Suprapubic skin (tissue), 4 donors: ENCODE measurements around the gene CEACAM1. TPM values are rescaled to one million over a fixed set of nuclear protein-coding genes. Genes with fewer than 3 reads are reported as not detected.

Experiments used
- DNase-seq, 2 donors: peaks; one replicate each; pipeline ENCODE4 v3.0.0-alpha.2; 2019; ENCODE audit warnings: low spot score in 2 of 2
- H3K27ac ChIP-seq: fragments of 200-600 bp; sonication (generic); one replicate; pipeline ENCODE4 v1.5.1; 2019
- H3K27me3 ChIP-seq: fragments of 200-600 bp; sonication (generic); one replicate; pipeline ENCODE4 v1.5.1; 2019
- H3K36me3 ChIP-seq: fragments of 200-600 bp; sonication (generic); one replicate; pipeline ENCODE4 v1.5.1; 2019
- H3K4me1 ChIP-seq: fragments of 200-600 bp; sonication (generic); one replicate; pipeline ENCODE4 v1.5.1; 2019
- H3K4me3 ChIP-seq: fragments of 200-600 bp; sonication (generic); one replicate; pipeline ENCODE4 v1.5.1; 2019; ENCODE audit warnings: mild to moderate bottlenecking
- H3K9me3 ChIP-seq: fragments of 200-600 bp; sonication (generic); one replicate; pipeline ENCODE4 v1.5.1; 2019
- EP300 ChIP-seq: sonication (generic); formaldehyde crosslinking; IDR thresholded peaks from one replicate; pipeline ENCODE4 v1.6.1; 2017; ENCODE audit warnings: antibody characterized with exemption
- POLR2A ChIP-seq, 2 donors: fragments of 450-650 bp; IDR thresholded peaks; one replicate each; pipeline ENCODE4 v1.6.1; 2017; ENCODE audit warnings: antibody characterized with exemption in 2 of 2, mild to moderate bottlenecking in 2 of 2, moderate library complexity in 2 of 2
- POLR2AphosphoS5 ChIP-seq, 3 donors: sonication (generic); formaldehyde crosslinking; IDR thresholded peaks; one replicate each; pipeline ENCODE4 v1.6.1; 2017; ENCODE audit warnings: antibody characterized with exemption in 3 of 3
- WGBS: methylation state at CpG from one replicate; pipeline ENCODE4 v1.1.5; 2018; 5-methylcytosine and 5-hydroxymethylcytosine counted together
- total RNA-seq, 4 donors: library from RNA; depleted of rRNA; stranded (reverse); fragments of >200 nt; gene quantifications; one replicate each; pipeline ENCODE4 v1.1.0, GENCODE V29; 2016
- TF ChIP-seq, protein P1 (sequence below), 2 donors: fragments of 200-600 bp in 1 of 2; fragments of 450-650 bp in 1 of 2; sonication (generic) in 1 of 2; IDR thresholded peaks; one replicate each; pipeline ENCODE4 v1.5.1; 2016 to 2019; ENCODE audit warnings: antibody characterized with exemption in 2 of 2, mild to moderate bottlenecking in 1 of 2, moderate library complexity in 1 of 2

Gene CEACAM1
- total RNA-seq, 4 donors from 2014 or later, result 2.0 to 9.9 (median 3.9) TPM

DNA sequence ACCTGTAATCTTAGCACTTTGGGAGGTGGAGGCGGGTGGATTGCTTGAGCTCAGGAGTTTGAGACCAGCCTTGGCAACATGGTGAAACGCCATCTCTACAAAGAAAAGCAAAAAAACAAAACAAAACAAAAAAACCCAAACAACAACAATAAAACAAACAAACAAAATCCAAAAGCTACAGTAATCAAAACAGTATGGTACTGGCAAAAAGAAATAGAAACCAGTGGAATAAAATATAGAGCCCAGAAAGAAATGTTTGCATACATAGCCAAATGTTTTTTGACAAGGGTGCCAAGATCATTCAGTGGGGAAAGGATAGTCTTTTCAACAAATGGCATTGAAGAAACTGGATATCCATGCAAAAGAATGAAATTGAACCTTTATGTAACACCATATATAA lies 11.5 kb downstream of the CEACAM1 start:
- H3K27ac ChIP-seq, result no peak overlapping the region
- DNase-seq, result no peak
- H3K36me3 ChIP-seq, result no peaks in the 10 kb centered on the region
- 90% methylated on average over 2 of the region's 2 CpGs for WGBS
- H3K27me3 ChIP-seq, result no peaks in the 10 kb centered on the region
- no peak for TF ChIP-seq EP300
- TF ChIP-seq POLR2AphosphoS5 (IDR thresholded peaks at IDR 0.05), result no peak
- TF ChIP-seq POLR2A (IDR thresholded peaks at IDR 0.05), result no peak
- TF ChIP-seq, protein P1, sequence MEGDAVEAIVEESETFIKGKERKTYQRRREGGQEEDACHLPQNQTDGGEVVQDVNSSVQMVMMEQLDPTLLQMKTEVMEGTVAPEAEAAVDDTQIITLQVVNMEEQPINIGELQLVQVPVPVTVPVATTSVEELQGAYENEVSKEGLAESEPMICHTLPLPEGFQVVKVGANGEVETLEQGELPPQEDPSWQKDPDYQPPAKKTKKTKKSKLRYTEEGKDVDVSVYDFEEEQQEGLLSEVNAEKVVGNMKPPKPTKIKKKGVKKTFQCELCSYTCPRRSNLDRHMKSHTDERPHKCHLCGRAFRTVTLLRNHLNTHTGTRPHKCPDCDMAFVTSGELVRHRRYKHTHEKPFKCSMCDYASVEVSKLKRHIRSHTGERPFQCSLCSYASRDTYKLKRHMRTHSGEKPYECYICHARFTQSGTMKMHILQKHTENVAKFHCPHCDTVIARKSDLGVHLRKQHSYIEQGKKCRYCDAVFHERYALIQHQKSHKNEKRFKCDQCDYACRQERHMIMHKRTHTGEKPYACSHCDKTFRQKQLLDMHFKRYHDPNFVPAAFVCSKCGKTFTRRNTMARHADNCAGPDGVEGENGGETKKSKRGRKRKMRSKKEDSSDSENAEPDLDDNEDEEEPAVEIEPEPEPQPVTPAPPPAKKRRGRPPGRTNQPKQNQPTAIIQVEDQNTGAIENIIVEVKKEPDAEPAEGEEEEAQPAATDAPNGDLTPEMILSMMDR (IDR thresholded peaks at IDR 0.05), result no peak
- H3K4me1 ChIP-seq, result no peaks in the 10 kb centered on the region
- no peaks in the 10 kb centered on the region for H3K9me3 ChIP-seq
- H3K4me3 ChIP-seq, result no peak overlapping the region

DNA sequence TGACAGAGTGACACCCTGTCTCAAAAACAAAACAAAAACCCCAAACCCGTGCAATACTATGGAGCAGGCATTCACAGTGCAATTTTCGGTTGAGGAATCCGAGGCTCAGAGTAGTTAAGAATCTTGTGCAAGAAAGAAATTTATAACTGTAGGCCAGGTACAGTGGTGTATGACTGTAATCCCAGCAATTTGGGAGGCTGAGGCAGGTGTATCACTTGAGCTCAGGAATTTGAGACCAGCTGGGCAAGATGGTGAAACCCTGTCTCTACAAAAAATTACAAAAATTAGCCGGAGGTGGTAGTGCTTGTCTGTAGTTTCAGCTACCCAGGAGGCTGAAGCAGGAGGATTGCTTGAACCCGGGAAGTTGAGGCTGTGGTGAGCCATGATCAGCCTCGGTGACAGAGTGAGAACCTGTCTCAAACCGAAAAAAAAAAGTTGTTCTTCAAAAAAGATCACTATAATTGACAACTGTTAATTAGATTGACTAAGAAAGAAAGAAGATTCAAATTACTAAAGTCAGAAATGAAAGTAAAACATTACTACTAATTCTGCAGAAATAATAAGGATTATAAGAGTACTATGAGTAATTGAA lies 12.9 kb downstream of the CEACAM1 start:
- no peak for DNase-seq
- H3K36me3 ChIP-seq, result no peaks in the 10 kb centered on the region
- no peaks in the 10 kb centered on the region for H3K9me3 ChIP-seq
- H3K4me1 ChIP-seq, result no peaks in the 10 kb centered on the region
- TF ChIP-seq, protein P1 (IDR thresholded peaks at IDR 0.05), result no peak
- TF ChIP-seq EP300, result no peak
- TF ChIP-seq POLR2A (IDR thresholded peaks at IDR 0.05), result no peak
- no peak for TF ChIP-seq POLR2AphosphoS5 (IDR thresholded peaks at IDR 0.05)
- H3K4me3 ChIP-seq, result no peak overlapping the region
- WGBS, result 90% methylated on average over 7 of the region's 7 CpGs
- H3K27me3 ChIP-seq, result no peaks in the 10 kb centered on the region
- H3K27ac ChIP-seq, result no peak overlapping the region

DNA sequence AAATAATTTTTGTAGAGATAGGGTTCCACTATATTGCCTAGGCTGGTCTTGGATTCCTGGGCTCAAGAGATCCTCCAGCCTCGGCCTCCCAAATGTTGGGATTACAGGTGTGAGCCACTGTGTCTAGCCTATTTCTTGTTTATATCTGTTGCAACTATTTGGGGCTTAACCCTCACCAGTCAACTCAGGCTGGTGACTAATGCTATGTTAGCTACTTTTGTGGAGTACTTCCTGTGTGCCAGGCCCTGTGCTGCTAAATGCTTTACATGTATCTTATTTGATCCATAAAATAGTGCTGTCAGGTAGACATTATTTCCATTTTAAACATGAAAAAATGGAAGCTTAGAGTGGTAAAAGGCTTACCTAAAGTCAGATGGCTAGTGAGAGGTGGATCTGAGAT lies 13.8 kb downstream of the CEACAM1 start:
- Histone ChIP-seq H3K27ac (no peak overlapping the region), H3K4me3 (no peak overlapping the region), H3K4me1 (no peaks in the 10 kb centered on the region), H3K27me3 (no peaks in the 10 kb centered on the region), H3K36me3 (no peaks in the 10 kb centered on the region), H3K9me3 (no peaks in the 10 kb centered on the region)
- no peak for TF ChIP-seq POLR2AphosphoS5 (IDR thresholded peaks at IDR 0.05)
- no peak for DNase-seq
- 91% methylated on average over 1 of the region's 1 CpG for WGBS

DNA sequence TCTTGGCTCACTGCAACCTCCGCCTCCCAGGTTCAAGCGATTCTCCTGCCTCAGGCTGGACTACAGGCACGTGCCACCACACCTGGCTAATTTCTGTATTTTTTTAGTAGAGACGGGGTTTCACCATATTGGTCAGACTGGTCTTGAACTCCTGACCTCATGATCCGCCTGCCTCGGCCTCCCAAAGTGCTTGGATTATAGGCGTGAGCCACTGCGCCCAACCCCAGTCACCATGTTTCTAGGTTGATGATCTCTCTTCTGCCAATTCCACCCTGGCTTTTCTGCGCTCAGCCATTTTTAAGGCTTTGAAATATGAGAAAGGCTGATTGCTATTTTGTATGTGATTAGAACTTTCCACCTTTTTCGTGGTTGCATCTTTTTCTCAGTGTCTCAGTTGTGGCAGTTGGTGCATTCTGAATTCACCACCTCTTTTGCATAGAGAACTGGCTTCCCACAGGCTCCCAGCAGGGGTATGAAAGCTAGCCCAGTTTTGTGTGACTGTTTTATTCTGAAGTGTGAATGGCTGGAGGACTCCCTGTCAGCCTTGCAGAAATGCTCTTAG lies 15.5 kb downstream of the CEACAM1 start:
- Histone ChIP-seq H3K27ac (no peak overlapping the region), H3K36me3 (no peaks in the 10 kb centered on the region), H3K27me3 (no peaks in the 10 kb centered on the region), H3K9me3 (no peaks in the 10 kb centered on the region), H3K4me1 (no peaks in the 10 kb centered on the region), H3K4me3 (no peak overlapping the region)
- 90% methylated on average over 10 of the region's 10 CpGs for WGBS
- no peak for TF ChIP-seq EP300
- no peak for TF ChIP-seq POLR2A (IDR thresholded peaks at IDR 0.05)
- TF ChIP-seq POLR2AphosphoS5 (IDR thresholded peaks at IDR 0.05), result no peak
- TF ChIP-seq, protein P1 (IDR thresholded peaks at IDR 0.05), result no peak
- DNase-seq, result no peak

DNA sequence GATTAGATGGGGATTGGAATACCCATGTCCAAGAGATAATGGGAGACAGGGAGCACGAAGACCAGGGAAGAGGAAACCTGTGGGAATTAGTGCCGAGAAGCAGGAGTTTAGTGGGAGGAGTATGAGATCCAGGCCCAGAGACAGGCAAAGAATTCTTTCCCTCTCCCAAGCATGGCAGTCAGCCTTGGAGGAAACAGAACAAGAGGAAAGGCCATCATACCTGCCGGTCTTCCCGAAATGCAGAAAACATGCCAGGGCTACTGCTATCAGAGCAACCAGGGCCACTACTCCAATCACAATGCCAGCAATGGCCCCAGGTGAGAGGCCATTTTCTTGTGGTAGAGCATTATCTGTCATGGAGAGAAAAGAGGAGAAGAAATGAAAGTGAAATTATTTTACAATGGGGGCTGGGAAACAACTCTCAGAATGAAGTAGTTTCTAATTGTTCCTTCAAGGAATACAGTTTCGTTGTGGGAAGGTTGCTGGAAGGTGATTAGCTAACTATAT lies 16.1 kb downstream of the CEACAM1 start:
- DNase-seq, result no peak
- Histone ChIP-seq H3K27me3 (no peaks in the 10 kb centered on the region), H3K4me1 (no peaks in the 10 kb centered on the region), H3K27ac (no peak overlapping the region), H3K4me3 (no peak overlapping the region), H3K9me3 (no peaks in the 10 kb centered on the region), H3K36me3 (no peaks in the 10 kb centered on the region)
- WGBS, result 78% methylated on average over 5 of the region's 5 CpGs
- no peak for TF ChIP-seq EP300
- no peak for TF ChIP-seq POLR2AphosphoS5 (IDR thresholded peaks at IDR 0.05)
- TF ChIP-seq, protein P1 (IDR thresholded peaks at IDR 0.05), result no peak
- TF ChIP-seq POLR2A (IDR thresholded peaks at IDR 0.05), result no peak
